Mesenchymal stem cell (in vitro differentiated cells and primary cell): Measurements from ENCODE around the gene ATP13A3.

Experiments used
- DNase-seq: peaks from one replicate; pipeline ENCODE4 v3.0.0-alpha.2; 2013
- H2AFZ ChIP-seq: one replicate; pipeline ENCODE4 v1.6.1; 2013; ENCODE audit warnings: low read depth, mild to moderate bottlenecking, control low read depth, inconsistent platforms, low read length, moderate library complexity
- H2AK5ac ChIP-seq: 2 replicates; pipeline ENCODE4 v1.6.1; 2013; ENCODE audit warnings: low read length, moderate library complexity, mild to moderate bottlenecking, inconsistent platforms; ENCODE audit not compliant: severe bottlenecking
- H2BK120ac ChIP-seq: one replicate; pipeline ENCODE4 v1.6.1; 2013; ENCODE audit warnings: low read depth, mild to moderate bottlenecking, inconsistent platforms, low read length, moderate library complexity
- H2BK12ac ChIP-seq, 2 experiments: one replicate each; pipeline ENCODE4 v1.6.1; 2013; ENCODE audit warnings: inconsistent platforms in 2 of 2, low read length in 2 of 2, mild to moderate bottlenecking in 2 of 2, moderate library complexity in 2 of 2, control low read depth in 1 of 2
- H2BK15ac ChIP-seq: one replicate; pipeline ENCODE4 v1.6.1; 2013; ENCODE audit warnings: mild to moderate bottlenecking, low read depth, inconsistent platforms; ENCODE audit not compliant: poor library complexity, severe bottlenecking
- H2BK5ac ChIP-seq: 2 replicates; pipeline ENCODE4 v1.6.1; 2013; ENCODE audit warnings: low read depth, mild to moderate bottlenecking, low read length, control low read depth, inconsistent platforms; ENCODE audit not compliant: poor library complexity, severe bottlenecking
- H3K14ac ChIP-seq, 2 experiments: one replicate each; pipeline ENCODE4 v1.6.1; 2013; ENCODE audit warnings: inconsistent platforms in 2 of 2, low read length in 2 of 2, control low read depth in 1 of 2, mild to moderate bottlenecking in 1 of 2, moderate library complexity in 1 of 2
- H3K18ac ChIP-seq, 2 experiments: one replicate each; pipeline ENCODE4 v1.6.1; 2013; ENCODE audit warnings: inconsistent platforms in 2 of 2, low read length in 2 of 2, control low read depth in 1 of 2, low read depth in 1 of 2, mild to moderate bottlenecking in 1 of 2
- H3K23ac ChIP-seq, 2 experiments: one replicate each; pipeline ENCODE4 v1.6.1; 2013; ENCODE audit warnings: inconsistent platforms in 2 of 2, low read length in 2 of 2, mild to moderate bottlenecking in 2 of 2, moderate library complexity in 2 of 2, control low read depth in 1 of 2
- H3K27ac ChIP-seq: 2 replicates; pipeline ENCODE4 v1.5.1; 2013; ENCODE audit warnings: mild to moderate bottlenecking, moderate library complexity, low read length, control low read depth, inconsistent platforms; ENCODE audit not compliant: poor library complexity, severe bottlenecking
- H3K27me3 ChIP-seq, 2 experiments: 2 replicates each; pipeline versions ENCODE4 v1.6.1 to v1.7.0; 2013; ENCODE audit warnings: low read length in 2 of 2, mild to moderate bottlenecking in 2 of 2, moderate library complexity in 2 of 2, control low read depth in 1 of 2, inconsistent platforms in 1 of 2; ENCODE audit not compliant: control insufficient read depth in 1 of 2, insufficient read depth in 1 of 2
- H3K36me3 ChIP-seq, 2 experiments: 2 replicates each; pipeline versions ENCODE4 v1.6.1 to v1.7.0; 2013; ENCODE audit warnings: low read length in 2 of 2, control low read depth in 1 of 2, inconsistent platforms in 1 of 2, low read depth in 1 of 2, mild to moderate bottlenecking in 1 of 2; ENCODE audit not compliant: insufficient read depth in 2 of 2, control insufficient read depth in 1 of 2
- H3K4ac ChIP-seq, 2 experiments: one replicate each; pipeline ENCODE4 v1.6.1; 2013; ENCODE audit warnings: inconsistent platforms in 2 of 2, low read length in 2 of 2, mild to moderate bottlenecking in 2 of 2, moderate library complexity in 2 of 2, control low read depth in 1 of 2, low read depth in 1 of 2
- H3K4me1 ChIP-seq: 2 replicates; pipeline ENCODE4 v1.6.1; 2013; ENCODE audit warnings: low read depth, low read length, control low read depth; ENCODE audit not compliant: control insufficient read depth, insufficient read depth
- H3K4me2 ChIP-seq: 2 replicates; pipeline ENCODE4 v1.6.1; 2013; ENCODE audit warnings: low read length, mild to moderate bottlenecking, inconsistent platforms; ENCODE audit not compliant: poor library complexity, severe bottlenecking
- H3K4me3 ChIP-seq, 2 experiments: 2 replicates each; pipeline versions ENCODE4 v1.5.1 to v1.7.0; 2013; ENCODE audit warnings: low read length in 2 of 2, mild to moderate bottlenecking in 2 of 2, control low read depth in 1 of 2, low read depth in 1 of 2; ENCODE audit not compliant: insufficient read depth in 1 of 2
- H3K79me1 ChIP-seq: replicated peaks from 2 replicates; pipeline ENCODE4 v1.6.1; 2013; ENCODE audit warnings: mild to moderate bottlenecking, control low read depth, low read length, inconsistent platforms; ENCODE audit not compliant: poor library complexity, severe bottlenecking
- H3K9ac ChIP-seq: 2 replicates; pipeline ENCODE4 v1.7.0; 2013; ENCODE audit warnings: mild to moderate bottlenecking, low read length, moderate library complexity
- H3K9me3 ChIP-seq: 2 replicates; pipeline ENCODE4 v1.7.0; 2013; ENCODE audit warnings: mild to moderate bottlenecking, low read length; ENCODE audit not compliant: control insufficient read depth
- H4K8ac ChIP-seq: one replicate; pipeline ENCODE4 v1.6.1; 2013; ENCODE audit warnings: inconsistent platforms, mild to moderate bottlenecking, low read length, moderate library complexity
- H4K91ac ChIP-seq: one replicate; pipeline ENCODE4 v1.6.1; 2013; ENCODE audit warnings: mild to moderate bottlenecking, low read length, inconsistent platforms
- WGBS: methylation state at CpG from one replicate; pipeline ENCODE4 v1.1.7; 2013; ENCODE audit warnings: mixed read lengths; 5-methylcytosine and 5-hydroxymethylcytosine counted together

Gene ATP13A3

DNA sequence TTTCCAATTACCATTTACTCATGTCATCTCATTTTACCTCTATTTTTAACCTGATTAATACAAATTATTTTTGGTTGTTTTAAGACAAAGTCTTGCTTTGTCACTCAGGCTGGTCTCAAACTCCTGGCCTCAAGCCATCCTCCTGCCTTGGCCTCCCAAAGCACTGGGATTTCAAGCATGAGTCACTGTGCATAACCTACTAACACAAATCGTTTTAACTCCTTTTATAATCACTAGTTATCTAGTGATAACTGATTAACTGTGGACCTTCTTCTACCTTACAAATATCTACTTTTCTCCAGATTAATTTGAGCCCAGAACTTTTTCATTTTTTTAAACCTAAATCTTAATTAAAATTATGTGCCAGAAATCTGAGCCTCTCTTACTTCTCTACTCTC, 4.6 kb downstream of the ATP13A3 start:
- peak overlapping the region; percentile 69 for H3K9ac ChIP-seq
- H2AFZ ChIP-seq, result no peak overlapping the region
- no peak for DNase-seq
- H3K4me1 ChIP-seq, result peaks cover 3% of the 10 kb centered on the region
- no peaks in the 10 kb centered on the region for H3K27me3 ChIP-seq
- H2BK120ac ChIP-seq, result no peak overlapping the region
- no peak overlapping the region for H3K4ac ChIP-seq
- no peak overlapping the region for H3K14ac ChIP-seq
- H3K23ac ChIP-seq, result no peak overlapping the region
- H3K36me3 ChIP-seq, result peaks cover 0 to 53% of the 10 kb centered on the region in 2 experiments
- H2AK5ac ChIP-seq, result no peak overlapping the region
- H3K9me3 ChIP-seq, result no peaks in the 10 kb centered on the region
- no peak overlapping the region for H3K27ac ChIP-seq
- peak overlapping the region in 1 of 2 experiments; percentile 47 for H3K4me3 ChIP-seq
- no peak overlapping the region for H4K8ac ChIP-seq
- H3K4me2 ChIP-seq, result no peak overlapping the region
- peaks cover 6% of the 10 kb centered on the region for H3K79me1 ChIP-seq
- H3K18ac ChIP-seq, result no peak overlapping the region
- H2BK5ac ChIP-seq, result no peak overlapping the region
- no peak overlapping the region for H2BK12ac ChIP-seq
- H2BK15ac ChIP-seq, result no peak overlapping the region
- no peak overlapping the region for H4K91ac ChIP-seq
- WGBS, result 30% methylated on average over 1 of the region's 1 CpG

DNA sequence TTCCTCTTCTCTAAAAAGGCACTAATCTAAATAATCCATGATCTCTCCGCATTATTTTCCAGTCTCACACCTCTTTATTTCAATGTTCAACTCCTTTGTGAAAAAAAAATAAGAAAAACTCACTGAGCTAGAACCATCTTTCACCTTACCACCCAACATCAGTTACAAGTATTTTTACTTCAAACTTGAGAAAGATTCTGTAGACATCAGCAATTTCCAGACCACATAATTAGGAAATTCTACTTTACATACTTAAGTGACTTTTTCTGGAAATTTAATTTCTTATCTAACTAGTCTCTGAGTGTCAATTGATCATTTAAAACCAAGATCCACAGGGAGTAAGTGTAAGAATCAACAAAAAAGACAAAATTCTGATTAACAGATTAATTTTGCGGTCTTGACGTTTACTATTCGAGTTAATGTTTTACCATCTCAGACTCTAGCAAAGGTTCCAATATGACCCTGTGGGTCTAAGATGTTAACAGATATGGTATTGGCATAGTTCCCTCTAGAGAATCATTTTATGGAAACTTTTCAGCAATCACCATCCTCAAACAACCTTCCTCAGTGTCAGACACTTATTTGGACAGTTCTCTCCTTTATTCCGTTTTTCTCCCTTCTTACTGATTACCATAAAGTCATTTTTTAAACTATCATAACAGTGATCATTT, 5.1 kb downstream of the ATP13A3 start:
- H3K4ac ChIP-seq, result no peak overlapping the region

DNA sequence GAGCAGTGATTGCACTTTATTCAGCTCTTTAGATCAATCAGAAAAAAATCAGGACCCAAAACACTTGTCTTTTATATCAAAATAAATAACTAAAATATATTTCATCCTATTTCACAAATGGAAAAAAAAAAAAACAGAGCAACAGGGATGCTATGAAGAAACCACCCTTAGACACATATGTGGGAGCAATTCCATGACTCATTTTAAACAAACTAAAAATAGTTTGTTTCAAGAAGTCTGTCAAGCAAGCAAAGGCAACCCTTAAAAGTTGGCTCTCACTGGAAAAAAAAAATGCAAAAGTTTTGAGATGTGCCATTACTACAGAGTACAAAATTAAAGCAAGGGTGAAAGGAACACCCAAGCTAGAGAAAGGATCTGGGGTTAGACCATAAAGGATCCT, 5.7 kb downstream of the ATP13A3 start:
- Histone ChIP-seq H3K36me3 (peaks cover 0 to 57% of the 10 kb centered on the region in 2 experiments), H2AFZ (no peak overlapping the region), H3K4me3 (peak overlapping the region in 1 of 2 experiments; percentile 47), H4K8ac (no peak overlapping the region), H4K91ac (no peak overlapping the region), H3K23ac (no peak overlapping the region), H3K4me2 (no peak overlapping the region), H3K4ac (no peak overlapping the region), H3K4me1 (peaks cover 3% of the 10 kb centered on the region), H3K9ac (peak overlapping the region; percentile 69), H2BK120ac (no peak overlapping the region), H2BK15ac (no peak overlapping the region), H3K14ac (no peak overlapping the region), H3K27me3 (no peaks in the 10 kb centered on the region), H3K27ac (no peak overlapping the region), H3K18ac (no peak overlapping the region), H2BK12ac (no peak overlapping the region), H2BK5ac (no peak overlapping the region), H3K9me3 (no peaks in the 10 kb centered on the region), H2AK5ac (no peak overlapping the region), H3K79me1 (peaks cover 10% of the 10 kb centered on the region)
- DNase-seq, result peak; percentile 91

More for the DNA sequence above, 5.1 kb downstream of the ATP13A3 start:
- no peak overlapping the region for H3K4me2 ChIP-seq
- no peak overlapping the region for H3K23ac ChIP-seq
- no peak overlapping the region for H3K18ac ChIP-seq
- no peak overlapping the region for H4K8ac ChIP-seq
- no peak overlapping the region for H3K27ac ChIP-seq
- no peak for DNase-seq
- WGBS, result 89% methylated on average over 5 of the region's 5 CpGs
- H2BK15ac ChIP-seq, result no peak overlapping the region
- no peak overlapping the region for H2AFZ ChIP-seq
- H4K91ac ChIP-seq, result no peak overlapping the region
- H2BK5ac ChIP-seq, result no peak overlapping the region
- peaks cover 0 to 54% of the 10 kb centered on the region in 2 experiments for H3K36me3 ChIP-seq
- no peak overlapping the region for H2BK12ac ChIP-seq
- peaks cover 9% of the 10 kb centered on the region for H3K79me1 ChIP-seq
- peak overlapping the region; percentile 69 for H3K9ac ChIP-seq
- H3K27me3 ChIP-seq, result no peaks in the 10 kb centered on the region
- H2BK120ac ChIP-seq, result no peak overlapping the region
- no peaks in the 10 kb centered on the region for H3K9me3 ChIP-seq
- H3K4me1 ChIP-seq, result peaks cover 3% of the 10 kb centered on the region
- H3K4me3 ChIP-seq, result peak overlapping the region in 1 of 2 experiments; percentile 47
- H2AK5ac ChIP-seq, result no peak overlapping the region
- H3K14ac ChIP-seq, result no peak overlapping the region

DNA sequence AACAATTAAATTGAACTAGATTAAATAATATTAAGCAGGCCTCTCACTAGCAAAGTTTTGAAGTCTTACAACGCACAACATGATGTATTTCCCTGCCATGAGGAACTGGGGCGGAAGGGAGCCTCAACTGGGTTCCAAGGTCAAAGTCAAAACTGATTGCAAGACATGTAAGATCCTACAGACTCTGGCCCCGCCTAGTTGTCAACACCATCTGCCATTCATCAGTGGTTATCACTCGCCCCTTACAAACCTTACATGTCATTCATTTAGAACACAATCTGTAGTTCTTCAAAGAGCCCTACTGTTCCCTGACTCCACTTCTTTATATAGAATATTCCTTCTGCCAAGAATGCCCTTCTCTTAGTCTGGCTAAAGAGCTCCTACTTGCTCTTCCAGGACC, 10.0 kb downstream of the ATP13A3 start:
- Histone ChIP-seq H3K4me1 (no peaks in the 10 kb centered on the region), H3K4me3 (no peak overlapping the region), H3K18ac (no peak overlapping the region), H3K23ac (no peak overlapping the region), H2AK5ac (no peak overlapping the region), H2BK12ac (no peak overlapping the region), H3K27me3 (no peaks in the 10 kb centered on the region), H4K91ac (no peak overlapping the region), H3K27ac (no peak overlapping the region), H3K4ac (no peak overlapping the region), H3K14ac (no peak overlapping the region), H3K79me1 (peaks cover 14% of the 10 kb centered on the region), H2BK120ac (no peak overlapping the region), H3K4me2 (no peak overlapping the region), H2AFZ (no peak overlapping the region), H2BK5ac (no peak overlapping the region), H3K9ac (no peak overlapping the region), H3K36me3 (peaks cover 3 to 44% of the 10 kb centered on the region in 2 experiments), H4K8ac (no peak overlapping the region), H3K9me3 (no peaks in the 10 kb centered on the region), H2BK15ac (no peak overlapping the region)
- WGBS, result 79% methylated on average over 4 of the region's 4 CpGs
- no peak for DNase-seq
